ENCODE data around the gene TCERG1L. TPM values are rescaled to one million over a fixed set of nuclear protein-coding genes. Genes with fewer than 3 reads are reported as not detected.

Gene TCERG1L
- total RNA-seq, 1 experiment from 2014 or later: not detected

DNA sequence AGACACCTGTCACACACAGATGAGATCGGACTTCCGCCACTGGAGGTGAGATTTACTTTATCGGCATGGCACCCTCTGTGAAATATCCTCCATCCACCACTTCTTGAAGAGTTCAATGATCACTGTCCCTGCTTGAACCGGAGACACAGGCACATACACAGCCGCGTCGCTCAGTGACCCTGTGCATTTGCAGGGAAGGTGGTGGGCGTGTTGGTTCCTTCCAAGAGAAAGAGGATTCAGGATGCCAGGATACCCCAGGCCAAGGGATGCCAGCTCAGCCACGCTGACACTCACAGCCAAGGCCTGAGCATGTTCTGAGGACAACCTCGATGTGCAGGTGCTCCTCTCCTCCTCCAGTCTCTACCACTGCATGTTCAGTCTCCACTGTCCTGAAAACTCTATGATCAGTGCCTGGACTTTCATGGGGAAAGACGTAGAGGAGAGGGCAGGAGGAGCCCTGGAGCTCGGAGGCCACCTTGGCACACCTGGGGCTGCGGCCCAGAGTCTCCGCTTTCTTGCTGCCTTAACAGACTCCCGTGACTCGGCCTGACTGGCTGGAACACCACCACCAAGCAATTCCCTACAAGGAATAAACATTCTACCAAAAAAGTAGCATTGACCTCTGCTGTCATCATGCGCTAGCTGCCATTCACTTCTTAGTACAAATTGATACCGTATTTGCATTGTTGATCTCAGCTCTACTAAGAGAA lies 115.2 kb downstream of the TCERG1L start:
- Histone ChIP-seq H3K4me3 (no peak overlapping the region), H3K36me3 (ENCODE audit: low read depth) (no peaks in the 10 kb centered on the region), H3K79me2 (ENCODE audit: low read depth) (no peaks in the 10 kb centered on the region), H3K4me1 (replicated peaks; ENCODE audit: insufficient read depth) (no peaks in the 10 kb centered on the region), H3K27me3 (ENCODE audit: insufficient read depth, low read depth) (peaks cover 61% of the 10 kb centered on the region), H3K4me2 (no peak overlapping the region), H3K9me3 (ENCODE audit: insufficient read depth, low read depth) (no peaks in the 10 kb centered on the region), H3K27ac (no peak overlapping the region), H3F3A (ENCODE audit: insufficient read depth, low read depth) (no peaks in the 10 kb centered on the region), H2AFZ (no peak overlapping the region), H4K20me1 (ENCODE audit: insufficient read depth) (no peaks in the 10 kb centered on the region), H3K9me2 (ENCODE audit: insufficient read depth) (no peaks in the 10 kb centered on the region)
- POLR2A ChIA-PET (ENCODE audit: unreplicated experiment): no interaction called here
- intact Hi-C loops (cut with micrococcal nuclease; ENCODE audit: unreplicated experiment): no loop called here
- BruUV-seq (replicated peaks): no TSS peak
- CTCF ChIA-PET: no interaction called here
- no peak for DNase-seq
- no peak for TF ChIP-seq EZH2 (IDR thresholded peaks at IDR 0.05; ENCODE audit: low read depth)
- TF ChIP-seq, protein P1, sequence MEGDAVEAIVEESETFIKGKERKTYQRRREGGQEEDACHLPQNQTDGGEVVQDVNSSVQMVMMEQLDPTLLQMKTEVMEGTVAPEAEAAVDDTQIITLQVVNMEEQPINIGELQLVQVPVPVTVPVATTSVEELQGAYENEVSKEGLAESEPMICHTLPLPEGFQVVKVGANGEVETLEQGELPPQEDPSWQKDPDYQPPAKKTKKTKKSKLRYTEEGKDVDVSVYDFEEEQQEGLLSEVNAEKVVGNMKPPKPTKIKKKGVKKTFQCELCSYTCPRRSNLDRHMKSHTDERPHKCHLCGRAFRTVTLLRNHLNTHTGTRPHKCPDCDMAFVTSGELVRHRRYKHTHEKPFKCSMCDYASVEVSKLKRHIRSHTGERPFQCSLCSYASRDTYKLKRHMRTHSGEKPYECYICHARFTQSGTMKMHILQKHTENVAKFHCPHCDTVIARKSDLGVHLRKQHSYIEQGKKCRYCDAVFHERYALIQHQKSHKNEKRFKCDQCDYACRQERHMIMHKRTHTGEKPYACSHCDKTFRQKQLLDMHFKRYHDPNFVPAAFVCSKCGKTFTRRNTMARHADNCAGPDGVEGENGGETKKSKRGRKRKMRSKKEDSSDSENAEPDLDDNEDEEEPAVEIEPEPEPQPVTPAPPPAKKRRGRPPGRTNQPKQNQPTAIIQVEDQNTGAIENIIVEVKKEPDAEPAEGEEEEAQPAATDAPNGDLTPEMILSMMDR (conservative IDR thresholded peaks at IDR 0.05): no peak

DNA sequence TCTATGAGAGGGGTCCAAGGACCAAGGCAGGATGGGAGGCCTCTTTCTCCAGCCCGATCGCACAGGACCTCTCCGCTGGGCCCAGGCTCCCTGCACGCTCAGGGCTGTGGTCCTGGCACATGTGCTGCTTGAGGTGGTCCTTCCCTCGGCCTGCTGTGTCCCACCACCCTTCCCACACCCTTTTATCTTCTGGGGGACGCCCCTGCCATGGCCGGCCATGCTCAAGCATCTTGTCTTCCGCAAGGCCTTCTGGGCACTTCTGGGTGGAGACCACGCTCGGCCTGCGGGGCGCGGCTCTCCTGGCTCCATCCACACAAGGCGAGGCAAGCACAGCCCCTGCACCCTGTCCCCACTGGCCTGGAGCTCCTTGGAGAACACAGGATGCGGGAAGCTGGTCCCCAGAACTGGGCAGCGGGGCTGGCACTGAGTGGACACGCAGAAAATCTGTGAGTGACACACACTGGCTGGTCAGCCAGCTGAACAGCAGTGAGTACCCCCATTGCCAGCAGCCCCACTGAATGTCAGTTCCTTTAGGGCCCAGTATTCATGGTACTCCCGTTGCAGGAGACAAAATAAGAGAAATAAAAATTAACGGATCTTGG lies 115.9 kb downstream of the TCERG1L start:
- Histone ChIP-seq H3K9me3 (ENCODE audit: insufficient read depth, low read depth) (no peaks in the 10 kb centered on the region), H3K27me3 (ENCODE audit: insufficient read depth, low read depth) (peaks cover 55% of the 10 kb centered on the region), H3K27ac (no peak overlapping the region), H4K20me1 (ENCODE audit: insufficient read depth) (no peaks in the 10 kb centered on the region), H3K4me1 (replicated peaks; ENCODE audit: insufficient read depth) (no peaks in the 10 kb centered on the region), H3K4me3 (no peak overlapping the region), H3K4me2 (no peak overlapping the region), H3F3A (ENCODE audit: insufficient read depth, low read depth) (no peaks in the 10 kb centered on the region), H3K79me2 (ENCODE audit: low read depth) (no peaks in the 10 kb centered on the region), H3K36me3 (ENCODE audit: low read depth) (no peaks in the 10 kb centered on the region), H2AFZ (no peak overlapping the region), H3K9me2 (ENCODE audit: insufficient read depth) (no peaks in the 10 kb centered on the region)
- no peak for TF ChIP-seq EZH2 (IDR thresholded peaks at IDR 0.05; ENCODE audit: low read depth)
- TF ChIP-seq, protein P1 (conservative IDR thresholded peaks at IDR 0.05): no peak
- no peak for DNase-seq
- ChIA-PET CTCF (no interaction called here), POLR2A (ENCODE audit: unreplicated experiment) (no interaction called here)
- no TSS peak for BruUV-seq (replicated peaks)
- intact Hi-C loops (cut with micrococcal nuclease; ENCODE audit: unreplicated experiment): no loop called here

DNA sequence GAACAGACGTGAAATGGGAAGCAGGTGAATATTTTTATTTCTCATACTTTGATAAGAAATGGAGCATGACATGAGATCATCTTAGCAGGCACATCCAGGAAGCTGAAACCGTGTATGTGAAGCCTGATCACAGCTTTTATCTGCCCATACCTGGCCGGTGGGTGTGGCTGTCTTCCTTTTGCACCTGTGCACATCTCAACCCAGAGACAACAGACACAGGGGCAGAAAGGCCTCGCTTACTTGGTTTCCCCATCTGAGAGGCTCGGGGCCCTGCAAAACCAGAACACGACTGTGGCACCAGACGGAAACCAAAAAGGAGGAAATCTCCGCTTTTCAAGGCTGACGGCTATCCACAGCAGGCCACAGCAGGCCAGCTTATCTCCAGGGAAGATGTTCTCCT lies 116.4 kb downstream of the TCERG1L start:
- Histone ChIP-seq H3K4me2 (no peak overlapping the region), H3K27me3 (ENCODE audit: insufficient read depth, low read depth) (peaks cover 51% of the 10 kb centered on the region), H3K9me3 (ENCODE audit: insufficient read depth, low read depth) (no peaks in the 10 kb centered on the region), H3K36me3 (ENCODE audit: low read depth) (no peaks in the 10 kb centered on the region), H4K20me1 (ENCODE audit: insufficient read depth) (no peaks in the 10 kb centered on the region), H3F3A (ENCODE audit: insufficient read depth, low read depth) (no peaks in the 10 kb centered on the region), H3K27ac (no peak overlapping the region), H3K79me2 (ENCODE audit: low read depth) (no peaks in the 10 kb centered on the region), H3K4me3 (no peak overlapping the region), H3K4me1 (replicated peaks; ENCODE audit: insufficient read depth) (no peaks in the 10 kb centered on the region), H2AFZ (no peak overlapping the region), H3K9me2 (ENCODE audit: insufficient read depth) (no peaks in the 10 kb centered on the region)
- intact Hi-C loops (cut with micrococcal nuclease; ENCODE audit: unreplicated experiment): no loop called here
- ChIA-PET CTCF (no interaction called here), POLR2A (ENCODE audit: unreplicated experiment) (no interaction called here)
- no peak for DNase-seq
- TF ChIP-seq, protein P1 (conservative IDR thresholded peaks at IDR 0.05): no peak
- TF ChIP-seq EZH2 (IDR thresholded peaks at IDR 0.05; ENCODE audit: low read depth): no peak
- no TSS peak for BruUV-seq (replicated peaks)

Measured in PC-9 (cell line).